Skeletal muscle cell (primary cell): ENCODE data around the gene LSAMP.

ENCODE experiments used
- DNase-seq: peaks from one replicate; pipeline ENCODE4 v3.0.0-alpha.2; 2010; ENCODE audit warnings: low read depth
- H3K4me3 ChIP-seq: 2 replicates; pipeline ENCODE4 v1.5.1; 2011; ENCODE audit warnings: low read depth, mild to moderate bottlenecking, control low read depth, low read length, moderate library complexity

Gene LSAMP

DNA sequence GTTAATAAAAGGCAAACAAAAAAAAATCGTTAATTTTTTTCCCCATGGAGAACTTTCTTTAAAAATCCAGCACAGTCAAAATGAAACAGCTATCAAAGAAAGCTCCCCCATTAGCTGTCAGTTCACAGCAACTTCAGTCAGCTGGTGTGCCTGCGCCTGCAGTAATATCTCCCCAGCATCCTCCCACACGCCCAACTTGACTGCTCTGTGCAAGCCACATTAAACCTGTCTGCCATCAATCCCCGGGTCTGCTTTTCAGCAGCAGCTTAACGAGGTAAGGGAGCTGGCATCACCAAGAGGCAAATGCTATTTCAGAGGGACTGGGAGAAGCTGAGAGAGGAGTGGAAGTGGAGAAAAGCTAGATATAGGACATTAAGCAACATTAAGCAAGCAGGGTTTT, 484.5 kb downstream of the LSAMP start:
- no peak for DNase-seq

DNA sequence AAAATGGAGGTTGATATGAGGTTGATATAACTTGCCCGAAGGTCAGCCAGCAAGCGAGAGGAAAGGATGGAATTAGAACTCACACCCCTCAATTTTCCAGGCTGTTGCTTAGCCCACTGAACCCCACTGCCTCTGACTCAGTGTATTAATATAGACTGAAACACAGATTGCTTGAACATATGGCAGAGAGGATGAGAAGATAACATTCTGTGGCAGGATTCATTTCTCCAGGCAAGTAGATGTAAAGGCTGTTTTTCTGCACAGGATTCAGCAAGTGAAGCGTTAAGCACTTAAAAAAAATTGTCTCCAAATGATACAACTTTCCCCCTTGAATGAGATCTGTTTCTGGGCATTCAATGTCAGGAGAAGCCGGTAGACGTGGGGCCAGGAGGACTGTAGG, 486.8 kb downstream of the LSAMP start:
- no peak for DNase-seq
- H3K4me3 ChIP-seq, result no peak overlapping the region

More for the DNA sequence above, 484.5 kb downstream of the LSAMP start:
- H3K4me3 ChIP-seq, result no peak overlapping the region

DNA sequence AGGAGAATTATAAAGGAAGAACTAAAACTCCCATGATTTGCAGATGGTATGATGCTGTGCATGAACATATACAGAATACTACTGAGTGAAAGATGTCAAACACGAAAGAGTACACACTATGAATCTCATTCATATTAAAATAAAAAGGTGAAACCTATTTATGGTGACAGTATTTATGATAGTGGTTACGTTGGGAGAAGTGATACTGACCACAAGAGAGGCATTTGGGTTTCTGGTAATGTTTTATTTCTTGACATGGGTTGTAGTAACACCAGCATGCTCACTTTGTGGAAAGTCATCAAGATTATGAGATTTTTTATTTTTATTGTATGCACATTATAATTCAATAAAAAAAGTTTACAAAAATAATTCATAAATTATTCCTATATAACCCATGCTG, 498.0 kb downstream of the LSAMP start:
- H3K4me3 ChIP-seq, result no peak overlapping the region
- DNase-seq, result no peak

GRCh38 chr3:115943579-115943978, 501.7 kb downstream of the LSAMP start:
- DNase-seq, result no peak
- no peak overlapping the region for H3K4me3 ChIP-seq

DNA sequence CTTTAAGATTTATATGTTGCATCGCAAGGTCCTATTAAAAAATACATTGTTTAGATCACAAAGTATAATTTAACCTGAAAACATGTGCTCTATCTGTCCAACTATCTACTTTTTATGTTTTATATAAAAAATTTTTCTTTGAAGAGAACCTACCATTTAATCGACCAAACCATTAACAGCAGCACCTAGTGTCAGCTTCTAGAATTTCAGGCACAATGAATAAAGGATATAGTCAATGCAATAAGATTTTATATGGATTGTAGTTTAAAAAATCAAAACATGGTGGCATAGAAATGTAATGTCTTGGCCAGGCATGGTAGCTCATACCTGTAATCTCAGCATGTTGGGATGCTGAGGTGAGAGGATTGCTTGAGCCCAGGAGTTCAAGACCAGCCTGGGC, 508.2 kb downstream of the LSAMP start:
- no peak for DNase-seq
- no peak overlapping the region for H3K4me3 ChIP-seq

DNA sequence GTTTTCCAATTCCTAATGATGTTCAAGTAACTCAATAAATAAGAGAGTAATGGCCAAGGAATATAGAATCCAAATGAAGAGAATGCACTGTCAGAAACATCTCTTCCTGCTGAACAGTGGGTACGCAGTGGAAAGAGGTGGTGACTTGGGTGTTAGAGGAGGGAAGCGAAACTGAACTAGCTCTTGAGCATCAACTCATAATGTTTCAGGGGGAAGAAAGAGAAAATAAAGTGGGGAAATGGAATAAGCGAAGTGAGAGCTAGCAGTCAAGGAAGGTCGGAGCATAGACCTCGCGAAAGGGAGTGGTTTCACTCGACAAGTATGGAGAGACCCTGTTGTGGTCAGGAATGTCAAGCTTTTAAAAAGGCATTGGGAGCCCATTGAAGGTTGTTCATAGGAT, 512.5 kb downstream of the LSAMP start:
- no peak overlapping the region for H3K4me3 ChIP-seq
- DNase-seq, result no peak

DNA sequence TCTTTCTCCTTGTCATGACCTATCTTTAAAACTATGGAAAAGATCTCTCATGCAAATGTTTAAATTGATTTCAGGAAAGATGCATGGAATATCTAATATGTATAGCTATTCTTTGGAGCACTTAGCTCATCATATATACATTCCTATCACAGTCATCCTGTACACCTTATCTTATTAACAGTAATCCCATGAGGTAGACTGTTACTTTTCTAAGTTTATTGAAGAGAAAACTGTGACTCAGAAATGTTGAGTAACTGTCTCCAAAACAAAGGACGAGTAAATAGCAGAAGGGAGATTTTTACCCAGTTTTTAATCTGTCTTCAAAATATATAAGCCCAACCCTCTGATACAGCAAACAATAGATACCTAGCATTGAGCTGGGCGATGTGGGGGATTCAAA, 513.7 kb downstream of the LSAMP start:
- H3K4me3 ChIP-seq, result no peak overlapping the region
- no peak for DNase-seq

- H3K4me3 ChIP-seq, result no peak overlapping the region
- no peak for DNase-seq
Observed at GRCh38 chr3:115930922-115931321, 514.4 kb downstream of the LSAMP start.

GRCh38 chr3:115930168-115930567, 515.1 kb downstream of the LSAMP start:
- no peak for DNase-seq
- no peak overlapping the region for H3K4me3 ChIP-seq

- H3K4me3 ChIP-seq, result no peak overlapping the region
- DNase-seq, result no peak
Observed at GRCh38 chr3:115928376-115928775, 516.9 kb downstream of the LSAMP start.

GRCh38 chr3:115927197-115927596, 518.1 kb downstream of the LSAMP start:
- no peak overlapping the region for H3K4me3 ChIP-seq
- DNase-seq, result no peak

- peak; percentile 4 for DNase-seq
- H3K4me3 ChIP-seq, result no peak overlapping the region
Observed at GRCh38 chr3:115922681-115923347, 522.5 kb downstream of the LSAMP start.

DNA sequence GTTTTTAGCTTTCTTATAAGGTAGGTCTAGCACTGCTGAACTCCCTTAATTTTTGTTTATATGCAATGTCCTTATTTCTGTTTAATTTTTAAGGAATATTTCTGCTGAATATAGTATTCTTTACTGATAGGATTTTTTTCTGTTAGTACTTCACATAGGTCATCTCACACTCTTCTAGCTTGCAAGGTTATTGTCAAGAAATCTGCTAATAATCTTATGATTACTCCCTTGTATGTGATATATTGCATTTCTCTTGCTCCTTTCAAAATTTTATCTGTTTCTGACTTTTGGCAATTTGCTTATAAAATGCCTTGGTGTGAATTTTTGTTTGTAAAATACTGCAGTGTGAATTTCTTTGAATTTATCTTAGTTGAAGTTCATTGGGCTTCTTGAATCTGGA, 523.6 kb downstream of the LSAMP start:
- no peak overlapping the region for H3K4me3 ChIP-seq
- no peak for DNase-seq

DNA sequence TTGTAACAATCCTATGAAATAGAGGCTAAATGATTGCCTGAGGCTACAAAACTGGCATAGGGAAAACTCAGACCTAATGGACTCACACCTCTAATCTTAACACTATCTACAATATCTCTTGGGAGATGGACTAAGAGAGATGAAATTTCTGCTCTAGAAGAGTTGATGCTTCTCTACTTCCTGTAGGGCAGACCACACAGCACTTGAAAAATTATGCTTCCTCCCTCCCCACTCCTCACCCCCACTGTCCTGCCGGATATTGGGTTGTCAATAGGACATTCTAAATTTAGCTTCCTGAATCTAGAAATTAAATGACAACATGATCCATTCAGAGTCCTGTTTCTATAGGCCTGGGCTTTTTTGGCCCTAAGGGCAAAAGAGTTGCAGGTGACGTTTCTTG, 526.4 kb downstream of the LSAMP start:
- DNase-seq, result no peak
- H3K4me3 ChIP-seq, result no peak overlapping the region

- DNase-seq, result no peak
- H3K4me3 ChIP-seq, result no peak overlapping the region
Observed at GRCh38 chr3:115916866-115917265, 528.4 kb downstream of the LSAMP start.

DNA sequence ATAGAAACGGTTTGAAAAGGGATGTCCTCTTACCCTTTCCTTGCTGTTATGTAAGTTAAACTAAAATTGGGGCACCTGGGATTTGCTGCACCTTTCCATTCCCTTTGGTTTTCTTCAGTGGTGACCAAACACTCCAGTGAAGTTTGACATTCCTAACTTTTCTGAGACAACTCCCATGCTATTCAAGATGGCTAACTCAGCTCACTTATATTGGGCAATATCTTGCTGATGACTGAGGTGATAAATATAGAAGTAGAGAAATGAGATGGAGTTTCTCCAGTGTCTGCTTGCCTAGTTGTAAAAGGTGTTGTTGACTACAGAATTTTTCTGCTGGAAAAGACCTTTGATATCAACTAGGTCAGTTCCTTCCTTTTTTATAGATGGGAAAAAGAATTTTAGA, 530.2 kb downstream of the LSAMP start:
- H3K4me3 ChIP-seq, result no peak overlapping the region
- DNase-seq, result no peak

DNA sequence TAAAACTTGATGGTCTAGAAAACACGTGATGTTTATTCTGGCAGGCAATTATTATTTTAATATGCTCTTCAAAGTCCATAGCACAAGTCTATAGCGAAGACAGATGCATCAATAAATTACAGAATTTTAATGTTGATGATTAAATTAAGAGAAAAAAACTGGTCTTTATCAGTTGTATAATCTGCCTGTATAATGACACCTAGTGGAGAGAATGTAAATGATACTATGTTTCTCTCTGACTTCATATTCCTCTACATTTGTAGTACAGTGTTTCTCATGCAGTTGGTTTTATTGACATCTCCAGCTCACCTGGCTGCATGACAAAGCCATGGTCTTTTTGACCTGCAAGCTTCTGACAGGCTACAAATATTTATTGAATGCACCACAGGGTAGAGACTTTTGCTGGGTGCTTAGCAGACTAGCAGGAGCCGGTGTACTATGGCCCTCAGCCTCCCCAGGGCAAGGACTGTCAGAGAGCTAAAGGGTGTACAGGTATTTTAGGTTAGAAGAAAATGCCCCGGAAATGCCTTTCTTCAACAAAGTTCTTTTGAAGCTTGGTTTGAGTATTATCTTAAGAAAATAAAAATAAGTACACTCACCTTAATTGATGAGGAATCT, 532.1 kb downstream of the LSAMP start:
- no peak overlapping the region for H3K4me3 ChIP-seq
- no peak for DNase-seq

DNA sequence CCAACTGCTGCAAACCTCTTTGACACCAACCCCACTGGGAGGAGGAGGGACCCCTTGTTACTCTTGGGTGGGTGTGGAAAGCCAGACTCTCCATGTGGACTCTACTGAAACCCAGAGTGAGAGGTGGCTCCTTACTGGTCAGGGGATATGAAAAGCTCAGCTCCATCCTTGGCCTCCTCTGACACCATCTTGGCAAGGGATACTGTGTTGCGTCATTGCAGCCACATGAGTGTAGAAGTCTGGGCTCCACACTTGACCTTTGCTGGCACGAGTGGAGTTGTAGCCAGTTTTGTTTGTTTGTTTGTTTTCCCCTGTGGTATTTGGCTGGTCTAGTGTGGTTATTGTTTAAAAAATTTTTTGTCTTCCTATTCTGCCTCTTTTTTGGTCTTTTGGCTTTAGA, 532.9 kb downstream of the LSAMP start:
- no peak overlapping the region for H3K4me3 ChIP-seq
- peak; percentile 4 for DNase-seq

- DNase-seq, result no peak
- H3K4me3 ChIP-seq, result no peak overlapping the region
Observed at GRCh38 chr3:115905871-115906270, 539.4 kb downstream of the LSAMP start.

DNA sequence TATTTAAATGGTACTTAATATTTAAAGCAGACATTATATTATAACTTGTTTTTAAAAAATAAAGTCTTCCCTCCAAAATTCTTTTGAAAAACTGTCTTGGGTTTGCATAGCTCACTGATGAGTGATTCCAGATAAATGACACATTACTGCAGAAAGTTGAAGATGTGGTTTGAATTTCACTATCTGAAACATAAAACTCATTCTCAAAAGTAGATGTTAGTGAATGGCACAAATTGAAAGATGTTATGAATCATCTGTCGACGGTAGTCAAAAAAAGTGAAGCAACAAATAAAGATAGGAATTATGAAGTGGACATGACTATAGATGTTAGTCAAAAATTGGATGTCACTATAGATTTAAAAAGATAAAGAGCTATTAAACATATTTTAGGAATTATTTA, 541.4 kb downstream of the LSAMP start:
- no peak overlapping the region for H3K4me3 ChIP-seq
- DNase-seq, result no peak

GRCh38 chr3:115901008-115901407, 544.3 kb downstream of the LSAMP start:
- no peak overlapping the region for H3K4me3 ChIP-seq
- DNase-seq, result no peak

DNA sequence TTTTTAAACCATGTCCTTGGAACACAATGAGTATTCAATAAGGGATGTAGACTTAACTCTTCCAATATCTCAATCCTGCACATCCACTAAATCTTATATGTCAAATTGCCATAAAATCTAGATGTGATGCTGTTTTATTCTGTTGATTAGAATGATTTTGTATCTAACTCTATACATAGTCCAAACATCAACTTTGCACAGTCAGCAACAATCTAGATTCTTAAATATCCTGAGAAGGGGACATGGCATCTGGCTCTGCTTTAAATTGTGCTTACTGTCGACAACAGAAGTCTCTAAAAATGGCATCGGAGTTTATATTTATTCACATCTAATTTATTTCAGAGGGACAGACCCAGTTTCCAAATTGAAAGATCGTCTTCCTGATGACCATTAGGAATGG, 545.8 kb downstream of the LSAMP start:
- DNase-seq, result no peak
- H3K4me3 ChIP-seq, result no peak overlapping the region
